ENCODE data around the gene RBMS1.
"Not testable (repeated sequence)": the region's sequence is repeated elsewhere in the genome, so short reads cannot be mapped to it uniquely, and the experiment has no call there.

The RBMS1 gene

GRCh38 chr2:160380000-160380570 is 113.5 kb downstream of the RBMS1 start:
- no peak for DNase-seq (ENCODE audit: low spot score)

DNA sequence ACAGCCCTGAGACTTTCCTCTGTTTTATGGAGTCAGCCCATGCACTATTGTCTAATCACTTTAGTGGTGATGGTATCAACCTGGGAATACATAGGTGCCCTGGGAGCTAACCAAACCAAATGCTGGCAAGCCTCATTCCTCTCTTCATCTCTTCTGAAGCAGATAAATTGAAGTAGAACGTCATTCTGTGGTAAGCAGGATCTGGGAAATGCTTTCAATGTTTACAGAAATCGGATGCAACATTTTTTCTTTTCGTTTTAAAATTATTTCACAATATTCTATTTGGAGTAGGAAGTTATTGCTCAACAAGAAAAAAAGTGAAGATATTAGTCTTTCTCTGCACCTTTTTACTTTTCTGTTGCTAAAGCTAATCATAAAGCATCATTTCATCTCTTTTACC is 114.2 kb downstream of the RBMS1 start:
- peak; percentile 57 for DNase-seq (ENCODE audit: low spot score)

GRCh38 chr2:160377204-160377995 is 116.2 kb downstream of the RBMS1 start:
- DNase-seq (ENCODE audit: low spot score): no peak

GRCh38 chr2:160376576-160376975 is 117.0 kb downstream of the RBMS1 start:
- no peak for DNase-seq (ENCODE audit: low spot score)

- no peak for DNase-seq (ENCODE audit: low spot score)
Observed at GRCh38 chr2:160375802-160376469, 117.7 kb downstream of the RBMS1 start.

GRCh38 chr2:160375037-160375436 is 118.6 kb downstream of the RBMS1 start:
- DNase-seq (ENCODE audit: low spot score): no peak

DNA sequence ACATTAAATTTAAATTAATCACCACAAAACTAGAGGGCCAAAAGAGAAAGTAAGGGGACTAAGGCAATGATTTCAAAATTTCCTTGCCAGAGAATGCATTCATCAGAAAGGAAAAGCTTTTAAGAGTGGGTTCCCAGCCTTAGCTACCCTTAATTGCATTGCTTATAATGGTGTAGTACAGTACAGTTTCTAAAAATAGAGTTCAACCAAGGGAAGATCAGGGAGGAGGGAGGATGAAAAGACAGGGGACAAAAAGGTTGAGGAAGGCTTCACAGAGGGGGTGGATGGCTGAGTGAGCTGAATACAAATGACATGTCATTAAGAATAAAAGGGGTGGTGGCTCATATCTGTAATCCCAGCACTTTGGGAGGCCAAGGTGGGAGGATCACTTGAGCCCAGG is 119.9 kb downstream of the RBMS1 start:
- no peak for DNase-seq (ENCODE audit: low spot score)

DNA sequence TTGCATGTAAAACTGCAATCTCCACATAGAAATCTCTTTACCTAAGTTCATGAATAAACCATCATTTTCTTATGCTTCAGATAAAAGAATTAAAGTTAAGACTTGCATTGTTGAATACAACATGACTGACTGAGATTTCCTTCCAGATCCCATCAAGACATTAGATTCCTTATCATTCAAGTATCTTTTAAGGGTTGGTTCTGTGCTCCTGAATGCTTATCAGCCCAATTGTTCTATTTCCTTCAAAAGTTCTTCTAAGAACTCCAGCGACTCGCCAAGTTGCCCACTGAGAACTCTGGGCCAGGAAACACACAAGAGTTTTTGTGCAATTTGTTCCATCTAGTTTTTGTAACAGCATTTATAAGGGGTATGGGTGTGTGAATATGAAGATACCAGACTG is 120.3 kb downstream of the RBMS1 start:
- no peak for DNase-seq (ENCODE audit: low spot score)

GRCh38 chr2:160372585-160372984 is 121.0 kb downstream of the RBMS1 start:
- no peak for DNase-seq (ENCODE audit: low spot score)

DNA sequence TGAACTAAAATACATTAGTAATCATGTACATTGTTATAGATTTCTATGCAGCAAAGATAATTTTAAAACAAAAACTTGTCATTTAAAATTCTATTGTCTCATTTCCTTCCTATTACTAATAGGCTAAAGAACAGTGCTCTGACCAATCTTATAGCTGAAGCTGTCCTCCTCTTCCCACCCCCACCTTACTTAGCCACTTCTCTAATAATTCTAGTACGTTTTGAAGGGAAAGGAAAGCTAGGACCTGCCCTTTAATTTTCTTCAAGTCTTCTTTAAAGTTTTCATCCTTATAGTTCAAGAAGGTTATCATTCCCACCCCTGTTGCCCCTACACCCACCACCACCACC is 121.6 kb downstream of the RBMS1 start:
- DNase-seq (ENCODE audit: low spot score): no peak

DNA sequence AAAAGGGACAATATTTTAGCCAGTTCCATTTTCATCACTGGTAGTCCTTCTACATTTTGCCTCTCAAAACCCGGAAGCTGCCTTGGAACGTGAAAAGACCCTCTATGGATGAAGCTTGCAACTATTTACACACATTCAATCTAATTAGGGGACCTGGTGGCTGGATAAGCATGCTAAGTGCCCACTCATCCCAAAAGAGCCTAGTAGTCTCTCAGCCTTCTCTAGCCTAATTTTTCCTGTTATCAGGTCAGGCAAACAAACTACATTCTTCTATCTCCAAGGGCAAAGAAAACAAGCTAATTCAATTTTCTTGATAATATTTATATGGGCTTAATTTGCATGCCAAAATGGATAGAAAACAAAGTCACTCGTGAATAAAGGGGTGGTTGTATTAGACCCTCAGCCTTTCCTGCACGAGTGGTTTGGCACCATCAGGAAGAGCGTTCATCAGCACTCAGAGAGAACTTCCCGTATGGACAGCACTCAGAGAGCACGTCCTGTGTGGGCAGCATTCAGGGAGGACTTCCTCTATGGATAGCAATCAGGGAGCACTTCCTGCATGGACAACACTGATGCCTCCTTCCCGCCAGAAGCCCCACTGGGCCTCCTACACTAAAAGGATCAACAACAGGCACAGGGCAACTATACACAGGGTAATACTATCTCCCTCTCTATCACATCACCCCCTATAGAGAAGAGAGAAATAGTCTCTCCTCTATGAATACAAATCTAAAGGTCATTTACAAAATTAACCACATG is 122.2 kb downstream of the RBMS1 start:
- no peak for DNase-seq (ENCODE audit: low spot score)

- peak; percentile 54 for DNase-seq (ENCODE audit: low spot score)
Observed at GRCh38 chr2:160368988-160369930, 124.3 kb downstream of the RBMS1 start.

DNA sequence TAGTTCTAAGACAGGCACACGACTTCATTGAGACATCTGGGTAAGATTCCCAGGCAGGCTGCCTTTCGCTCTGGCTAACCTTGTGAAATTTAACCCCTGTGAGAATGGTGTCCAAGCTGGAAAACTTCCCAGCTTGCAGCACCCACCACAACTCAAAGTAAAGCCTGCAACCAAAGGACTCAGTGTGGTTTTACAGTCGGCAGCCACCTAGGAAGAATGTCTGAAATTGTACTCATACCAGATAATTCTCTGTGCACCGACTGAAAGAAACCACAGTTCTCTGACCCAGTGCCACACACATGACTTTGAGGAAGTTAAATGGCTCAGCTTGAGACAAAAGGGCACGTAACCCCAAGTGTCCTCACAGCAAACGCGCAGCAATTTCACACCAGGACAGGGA is 125.7 kb downstream of the RBMS1 start:
- DNase-seq (ENCODE audit: low spot score): peak; percentile 76

DNA sequence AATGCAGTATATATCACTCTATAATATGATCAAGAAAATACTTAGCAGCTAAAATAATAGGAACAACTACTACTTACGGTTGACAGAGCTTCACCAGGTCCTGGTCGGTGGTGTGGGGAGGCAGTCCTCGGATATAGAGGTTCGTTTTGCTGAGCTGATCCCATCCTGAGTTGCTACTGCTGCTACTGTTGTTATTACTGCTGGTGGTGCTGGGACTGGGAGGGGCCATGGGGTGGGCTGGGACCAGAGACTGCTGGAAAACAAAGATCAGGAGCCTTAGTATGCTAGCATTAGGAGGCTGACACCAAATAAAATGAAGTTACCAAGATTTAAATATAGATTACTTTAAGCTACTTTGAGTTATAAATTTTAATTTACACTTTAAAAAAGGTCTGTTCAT is 126.5 kb downstream of the RBMS1 start:
- DNase-seq (ENCODE audit: low spot score): not testable (repeated sequence)

- DNase-seq (ENCODE audit: low spot score): no peak
Observed at GRCh38 chr2:160366474-160366873, 127.1 kb downstream of the RBMS1 start.

DNA sequence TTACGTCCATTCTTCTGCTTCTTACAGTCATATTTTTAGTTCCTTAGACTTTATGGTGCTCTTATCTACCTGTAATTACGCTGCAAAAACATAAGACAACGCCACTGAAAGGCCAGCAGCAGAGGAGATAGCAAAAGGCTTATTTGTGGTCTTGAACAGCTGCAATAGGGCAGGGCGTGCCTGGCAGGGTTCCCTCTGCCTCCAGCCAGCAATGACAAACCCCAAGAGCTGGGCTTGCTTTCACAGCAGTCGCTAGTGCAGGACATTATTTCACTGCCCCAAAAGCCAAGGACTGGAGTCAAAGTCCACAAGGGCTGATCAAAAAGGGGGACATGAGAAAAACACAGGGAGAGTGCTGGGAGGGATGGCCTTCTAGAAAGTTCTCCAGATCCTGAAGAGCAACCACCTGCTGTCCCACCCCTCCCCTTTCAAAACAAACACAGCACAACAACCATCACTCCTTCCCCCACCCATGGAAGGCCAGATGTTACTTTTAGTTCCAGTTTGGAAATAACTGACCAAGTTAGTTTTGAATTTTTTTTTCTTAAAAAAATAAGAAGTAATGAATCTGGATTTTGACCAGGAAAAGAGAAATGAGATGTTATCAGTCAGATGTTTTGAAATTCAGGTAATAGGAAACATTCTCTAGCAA is 127.8 kb downstream of the RBMS1 start:
- peak; percentile 36 for DNase-seq (ENCODE audit: low spot score)

GRCh38 chr2:160364364-160364763 is 129.2 kb downstream of the RBMS1 start:
- no peak for DNase-seq (ENCODE audit: low spot score)

GRCh38 chr2:160363961-160364360 is 129.6 kb downstream of the RBMS1 start:
- no peak for DNase-seq (ENCODE audit: low spot score)

GRCh38 chr2:160363055-160363454 is 130.6 kb downstream of the RBMS1 start:
- no peak for DNase-seq (ENCODE audit: low spot score)

GRCh38 chr2:160362541-160362940 is 131.1 kb downstream of the RBMS1 start:
- no peak for DNase-seq (ENCODE audit: low spot score)

DNA sequence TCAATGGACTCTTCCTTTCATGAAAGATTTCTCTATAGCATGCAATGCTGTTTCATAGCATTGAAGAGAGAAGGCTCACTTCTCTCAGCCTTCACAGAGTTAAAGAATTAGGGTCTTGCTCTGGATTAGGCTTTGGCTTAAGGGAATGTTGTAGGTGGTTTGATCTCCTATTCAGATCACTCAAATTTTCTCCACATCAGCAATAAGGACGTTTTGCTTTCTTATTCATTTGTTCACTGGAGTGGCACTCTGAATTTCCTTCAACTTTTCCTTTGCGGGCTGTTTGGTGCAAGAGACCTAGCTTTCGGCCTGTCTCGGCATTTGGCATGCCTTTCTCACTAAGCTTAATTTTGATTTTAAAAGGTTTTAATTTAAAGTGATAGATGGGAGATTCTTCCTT is 131.6 kb downstream of the RBMS1 start:
- no peak for DNase-seq (ENCODE audit: low spot score)
